SIG-M5 treated with dmso at 0.1 percent for 504 hours (cell line): ENCODE measurements around the gene TPRG1L.

ENCODE experiments used
- DNase-seq: peaks from one replicate; lab custom pipeline; 2025; ENCODE audit not compliant: unreplicated experiment; lab: John Stamatoyannopoulos, UW

Gene TPRG1L

DNA sequence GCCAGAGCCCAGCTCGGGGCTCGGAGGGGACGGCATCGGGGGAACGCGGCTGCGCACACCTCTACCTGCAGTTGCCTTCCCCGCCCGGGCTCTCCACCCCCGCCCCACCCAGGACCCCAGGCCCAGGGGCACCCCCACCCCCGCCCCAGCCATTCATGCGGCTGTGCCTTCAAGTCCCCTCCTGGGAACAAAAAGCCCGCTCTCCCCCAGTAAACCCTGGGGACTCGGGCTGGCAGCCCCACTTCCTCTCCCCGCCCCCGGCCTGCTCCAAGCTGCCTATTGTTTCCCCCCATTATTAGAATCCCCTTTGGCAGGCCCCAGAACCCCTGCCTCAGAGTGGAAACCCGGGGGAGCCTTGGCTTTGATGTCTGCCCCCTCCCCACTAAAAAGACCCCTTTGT, 31.5 kb upstream of the TPRG1L start:
- DNase-seq: no peak

- no peak for DNase-seq
Measured at GRCh38 chr1:3593745-3594144, 31.1 kb upstream of the TPRG1L start.

GRCh38 chr1:3594706-3595377, 30.0 kb upstream of the TPRG1L start:
- DNase-seq: no peak

GRCh38 chr1:3595949-3596348, 28.9 kb upstream of the TPRG1L start:
- DNase-seq: no peak

- no peak for DNase-seq
Measured at GRCh38 chr1:3596663-3597598, 27.9 kb upstream of the TPRG1L start.

GRCh38 chr1:3597599-3597964, 27.2 kb upstream of the TPRG1L start:
- DNase-seq: no peak

DNA sequence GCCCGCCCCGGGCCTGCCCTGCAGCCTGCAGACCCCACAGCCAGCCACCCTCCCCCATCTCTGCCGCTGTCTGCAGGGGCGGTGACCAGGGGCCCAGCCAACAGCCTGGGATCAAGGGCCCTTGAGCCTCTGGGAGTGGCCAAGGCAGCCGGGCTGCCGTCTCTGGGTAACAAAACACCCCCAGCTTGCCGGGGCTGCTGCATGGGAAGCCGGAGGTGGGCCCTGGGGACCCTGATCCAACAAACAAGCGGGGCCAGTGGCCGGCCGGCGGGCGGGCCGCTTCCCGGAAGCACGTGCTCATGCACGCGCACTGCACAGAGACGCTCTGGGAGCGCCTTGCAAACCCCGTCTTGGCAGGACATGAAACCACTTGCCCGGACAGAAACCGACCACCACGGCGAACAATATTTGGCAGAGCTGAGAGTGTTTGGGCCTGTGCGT, 26.7 kb upstream of the TPRG1L start:
- no peak for DNase-seq

DNA sequence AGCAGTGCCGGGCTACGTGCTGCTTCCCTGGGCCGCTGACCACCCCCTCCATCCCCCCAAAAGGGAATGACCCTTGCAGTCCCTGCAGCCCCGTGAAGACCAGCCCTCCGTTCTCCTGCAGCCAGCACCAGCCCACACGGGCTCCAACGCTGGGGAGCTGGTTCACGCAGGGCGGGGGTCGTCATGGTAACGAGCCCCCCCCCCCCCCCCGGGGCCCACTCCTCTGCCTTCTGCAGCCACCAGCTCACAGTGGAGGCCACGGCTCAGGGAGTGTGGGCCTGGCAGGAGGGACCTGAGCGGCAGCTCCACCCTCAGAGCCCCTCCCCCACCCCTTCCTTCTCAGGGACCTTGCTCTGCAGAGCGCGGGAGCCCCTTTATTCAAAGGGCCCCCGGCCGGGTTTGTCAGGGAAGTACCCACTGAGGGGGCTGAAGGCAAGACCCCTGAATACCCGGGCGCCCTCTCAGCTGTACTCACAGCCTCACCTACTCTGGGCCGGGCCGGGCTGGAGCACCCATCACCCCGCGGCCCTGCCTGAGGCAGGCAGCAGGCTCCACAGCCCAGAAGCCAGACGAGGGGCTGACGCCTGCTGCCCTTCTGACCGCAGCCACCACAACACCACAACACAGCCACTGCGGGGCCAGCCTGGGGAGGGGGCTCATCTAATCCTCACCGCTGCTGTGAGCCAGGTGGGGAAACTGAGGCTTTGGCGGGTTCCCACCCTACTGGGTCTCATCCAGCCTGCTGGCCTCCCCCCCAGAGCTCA, 26.1 kb upstream of the TPRG1L start:
- DNase-seq: no peak

DNA sequence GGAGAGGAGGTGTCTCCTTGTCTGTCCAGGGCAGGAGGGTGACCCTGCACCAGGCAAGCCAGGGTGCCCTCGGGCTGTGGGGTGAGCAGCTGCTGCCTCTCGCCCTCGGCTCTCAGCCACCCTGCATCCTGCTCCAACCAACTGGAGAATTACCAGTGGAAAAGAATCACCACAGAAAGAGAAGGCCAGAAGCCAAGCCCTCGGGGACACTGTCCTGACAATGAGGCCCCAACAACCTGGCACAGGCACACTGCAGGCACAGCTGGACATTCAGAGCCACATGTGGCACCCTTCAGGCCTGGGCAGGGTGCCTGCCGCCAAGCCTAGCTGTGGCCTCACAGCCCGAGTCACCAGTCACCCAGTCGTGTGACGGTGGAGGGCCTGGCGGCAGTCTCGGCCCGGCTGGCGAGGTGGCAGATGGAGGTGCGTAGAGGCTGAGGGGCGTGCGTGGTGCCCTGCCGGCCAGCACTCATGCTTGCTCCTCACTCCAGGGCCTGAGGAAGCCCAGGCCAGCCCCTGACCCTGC, 25.5 kb upstream of the TPRG1L start:
- no peak for DNase-seq

GRCh38 chr1:3599816-3600215, 25.0 kb upstream of the TPRG1L start:
- no peak for DNase-seq

- DNase-seq: no peak
Measured at GRCh38 chr1:3600354-3600753, 24.5 kb upstream of the TPRG1L start.

GRCh38 chr1:3601743-3602142, 23.1 kb upstream of the TPRG1L start:
- DNase-seq: no peak

- no peak for DNase-seq
Measured at GRCh38 chr1:3602375-3602774, 22.4 kb upstream of the TPRG1L start.

- DNase-seq: no peak
Measured at GRCh38 chr1:3603156-3603555, 21.7 kb upstream of the TPRG1L start.

- DNase-seq: no peak
Measured at GRCh38 chr1:3603571-3604467, 21.0 kb upstream of the TPRG1L start.

GRCh38 chr1:3604468-3604974, 20.3 kb upstream of the TPRG1L start:
- DNase-seq: no peak

DNA sequence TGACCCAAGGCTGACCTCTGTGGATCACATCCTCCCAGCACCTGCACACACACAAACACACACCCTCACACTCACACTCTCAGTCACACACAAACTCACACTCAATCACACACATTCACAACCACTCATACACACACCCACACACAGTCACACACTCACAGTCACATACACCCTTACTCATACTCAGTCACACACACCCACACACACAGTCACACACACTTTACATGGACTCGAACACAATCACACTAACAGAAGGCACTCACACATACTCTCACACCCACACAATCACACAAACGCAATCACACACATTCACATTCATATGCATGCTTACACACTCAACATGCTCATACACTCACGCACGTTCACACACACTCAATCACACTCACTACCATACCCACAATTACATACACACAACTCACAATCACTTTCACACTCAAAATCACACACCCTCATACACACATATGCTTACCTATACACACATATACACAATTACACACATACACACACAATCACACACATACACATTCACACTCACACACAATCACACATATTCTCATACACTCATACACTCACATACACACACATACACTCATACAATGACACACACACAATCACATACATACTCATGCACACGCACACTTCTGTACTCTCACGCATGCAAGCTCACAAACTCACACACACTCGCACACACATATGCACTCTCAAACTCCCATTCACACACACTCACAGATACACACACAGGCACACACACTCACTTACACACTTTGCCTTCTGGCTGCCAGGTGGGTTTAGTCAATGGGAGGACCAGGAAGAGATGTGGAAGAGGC, 19.6 kb upstream of the TPRG1L start:
- no peak for DNase-seq

- no peak for DNase-seq
Measured at GRCh38 chr1:3606779-3607702, 17.8 kb upstream of the TPRG1L start.
